DMS 273 treated with DMSO at 0.1 percent for 48 hours (cell line): ENCODE data around the gene PLXND1.
"Not testable (repeated sequence)": the region's sequence is repeated elsewhere in the genome, so short reads cannot be mapped to it uniquely, and the experiment has no call there.

ENCODE experiments used
- DNase-seq: peaks from one replicate; lab custom pipeline; 2025; lab: John Stamatoyannopoulos, UW

Gene PLXND1

DNA sequence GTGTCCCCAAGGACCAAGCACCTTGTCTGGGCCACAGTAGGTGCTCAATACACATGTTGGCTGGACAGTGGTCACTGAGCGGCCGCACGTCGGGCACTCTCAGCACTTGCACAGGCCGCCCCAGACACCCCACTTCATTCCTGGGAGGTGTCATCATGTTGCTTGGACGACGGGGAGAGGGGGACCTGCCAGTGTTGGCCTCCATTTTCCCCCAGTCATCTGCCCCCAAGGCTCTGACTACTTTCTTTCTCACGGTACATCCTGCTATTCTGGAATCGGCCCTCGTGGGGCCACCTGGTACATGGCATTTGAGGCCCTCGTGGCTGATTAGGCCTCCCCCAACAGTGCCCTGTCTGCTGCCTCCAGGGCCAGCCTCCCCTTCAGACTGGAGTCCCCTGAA lies 79.2 kb downstream of the PLXND1 start:
- no peak for DNase-seq

DNA sequence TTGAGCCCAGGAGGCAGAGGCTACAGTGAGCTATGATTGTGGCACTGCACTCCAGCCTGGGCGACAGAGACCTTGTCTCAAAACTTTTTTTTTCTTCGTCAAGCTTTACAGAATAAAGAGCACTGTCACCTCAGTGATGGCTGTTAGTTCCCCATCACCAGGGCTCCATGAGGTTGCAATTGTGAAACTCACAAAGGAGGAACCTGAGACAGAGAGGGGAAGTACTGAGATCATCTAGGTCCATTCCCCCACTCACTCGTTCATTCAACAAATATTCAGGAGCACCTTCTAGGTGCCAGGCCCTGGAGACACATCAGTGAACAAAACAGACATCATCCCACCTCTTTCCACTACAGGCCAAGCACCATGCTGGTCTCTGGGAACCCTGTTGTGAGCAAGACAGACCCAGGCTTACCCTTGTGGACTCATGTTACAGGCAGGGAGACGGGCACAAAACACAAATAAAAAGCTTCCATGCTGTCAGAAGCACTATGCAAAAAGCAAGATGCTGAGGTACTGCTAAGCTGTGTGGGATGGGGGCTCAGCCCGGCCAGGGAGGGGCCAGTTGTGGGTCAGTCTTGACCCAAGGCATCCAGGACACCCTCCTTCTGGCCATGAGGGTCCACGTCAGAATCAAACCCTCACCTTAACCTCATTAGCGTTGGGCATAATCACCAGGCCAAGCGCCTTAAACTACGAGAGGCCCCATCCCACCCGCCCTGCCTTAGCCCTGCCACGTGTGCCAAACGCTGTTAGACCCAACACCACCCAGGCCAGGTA lies 80.2 kb downstream of the PLXND1 start:
- DNase-seq, result no peak

DNA sequence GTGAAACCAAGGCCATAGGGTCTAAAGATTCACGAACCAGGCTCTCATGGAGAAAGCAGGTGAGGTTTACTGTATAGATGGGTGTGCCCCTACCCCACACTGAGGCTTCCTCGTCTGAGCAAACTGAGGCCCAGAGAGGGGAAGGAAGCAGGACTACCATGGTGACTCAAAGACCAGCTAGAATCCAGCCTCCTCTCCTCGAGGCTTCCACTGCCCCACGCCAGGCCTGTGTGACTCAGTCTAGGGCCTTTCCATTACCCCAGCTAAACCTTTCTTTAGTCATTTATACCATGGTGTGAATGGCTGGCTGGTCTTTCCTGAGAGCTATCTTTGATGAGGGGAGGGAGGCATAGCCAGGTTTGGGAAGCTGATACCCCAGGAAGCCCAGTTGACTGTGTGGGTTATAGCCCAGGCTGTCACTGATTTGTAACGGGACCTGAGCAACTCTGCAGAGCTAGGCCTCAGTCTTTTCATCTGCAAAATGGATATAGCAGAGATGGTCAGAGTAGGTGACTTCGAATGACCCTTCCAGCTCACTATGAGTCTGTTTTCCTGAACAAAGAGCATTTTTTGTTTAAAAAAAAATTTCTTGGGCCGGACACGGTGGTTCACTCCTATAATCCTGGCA lies 81.0 kb downstream of the PLXND1 start:
- no peak for DNase-seq

DNA sequence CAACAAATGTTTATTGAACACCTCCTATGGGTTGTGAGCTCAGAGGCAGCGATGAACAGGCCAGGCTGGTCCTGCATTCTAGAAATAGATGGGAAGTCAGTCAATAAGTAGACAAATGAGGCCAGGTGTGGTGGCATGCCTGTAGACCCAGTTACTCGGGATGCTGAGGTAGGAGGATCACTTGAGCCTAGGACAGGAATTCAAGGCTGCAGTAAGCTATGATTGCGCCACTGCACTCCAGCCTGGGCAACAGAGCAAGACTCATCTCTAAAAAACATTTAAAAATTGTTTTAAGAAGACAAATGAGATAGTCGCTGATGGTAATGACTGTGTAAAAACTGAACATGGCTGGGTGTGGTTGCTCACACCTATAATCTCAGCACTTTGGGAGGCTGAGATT lies 82.4 kb downstream of the PLXND1 start:
- DNase-seq, result no peak

DNA sequence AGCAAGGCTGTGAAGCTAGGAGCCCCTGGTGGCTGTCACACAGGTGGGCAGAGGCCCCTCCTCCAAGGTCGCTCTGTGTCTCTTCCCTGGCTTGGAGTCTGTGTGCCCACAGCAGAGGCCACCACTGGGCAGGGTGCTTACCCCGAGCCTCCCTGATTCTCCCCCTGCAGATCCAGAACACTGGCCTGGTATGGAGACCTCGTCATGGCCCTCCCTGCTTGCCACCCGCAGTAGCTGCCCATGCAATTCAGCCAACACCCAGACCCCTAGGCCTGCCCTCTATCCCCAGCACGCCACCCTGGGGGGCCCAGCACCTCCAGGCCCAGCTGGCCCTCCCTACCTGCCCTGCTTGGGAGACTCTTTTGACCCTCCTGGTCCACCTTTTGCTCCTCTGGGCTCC lies 83.5 kb downstream of the PLXND1 start:
- no peak for DNase-seq

DNA sequence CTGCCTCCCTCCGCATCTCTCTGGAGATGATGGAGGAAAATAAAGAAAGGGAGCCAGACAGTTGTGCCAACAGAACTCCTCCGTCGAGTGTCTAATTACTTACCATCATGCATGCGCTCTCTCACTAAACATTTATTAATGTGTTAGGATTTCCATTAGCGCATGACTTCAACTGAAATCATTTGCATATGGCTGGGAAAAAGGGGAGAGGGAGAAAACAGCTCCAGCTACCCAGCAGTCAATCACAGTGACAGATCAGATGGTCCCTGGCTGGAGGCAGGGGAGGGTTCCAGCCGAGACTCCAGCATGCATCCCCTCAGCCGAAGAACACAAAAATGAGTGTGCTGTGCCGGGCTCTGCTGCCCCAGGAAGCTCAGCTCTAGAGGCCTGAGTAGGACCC lies 84.9 kb downstream of the PLXND1 start:
- no peak for DNase-seq

DNA sequence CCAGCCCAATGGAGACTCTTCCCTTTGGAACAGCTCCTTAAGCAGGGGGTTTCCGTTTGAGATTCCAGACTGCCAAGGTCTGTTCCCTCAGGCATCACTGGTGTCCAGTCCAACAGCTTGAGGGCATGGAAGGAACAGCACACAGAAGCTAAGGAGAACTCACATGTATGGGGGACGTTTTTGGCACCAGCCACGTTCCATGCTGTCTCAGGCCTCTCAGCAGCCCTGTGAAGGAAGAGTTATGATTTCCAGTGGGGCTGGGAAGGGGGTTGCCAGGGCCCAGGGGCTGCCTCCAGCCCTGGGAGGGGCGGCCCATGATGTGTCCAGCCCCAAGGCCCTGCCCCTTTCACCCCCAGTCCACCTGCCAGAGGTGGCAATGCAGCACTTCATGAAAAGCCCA lies 85.5 kb downstream of the PLXND1 start:
- no peak for DNase-seq

DNA sequence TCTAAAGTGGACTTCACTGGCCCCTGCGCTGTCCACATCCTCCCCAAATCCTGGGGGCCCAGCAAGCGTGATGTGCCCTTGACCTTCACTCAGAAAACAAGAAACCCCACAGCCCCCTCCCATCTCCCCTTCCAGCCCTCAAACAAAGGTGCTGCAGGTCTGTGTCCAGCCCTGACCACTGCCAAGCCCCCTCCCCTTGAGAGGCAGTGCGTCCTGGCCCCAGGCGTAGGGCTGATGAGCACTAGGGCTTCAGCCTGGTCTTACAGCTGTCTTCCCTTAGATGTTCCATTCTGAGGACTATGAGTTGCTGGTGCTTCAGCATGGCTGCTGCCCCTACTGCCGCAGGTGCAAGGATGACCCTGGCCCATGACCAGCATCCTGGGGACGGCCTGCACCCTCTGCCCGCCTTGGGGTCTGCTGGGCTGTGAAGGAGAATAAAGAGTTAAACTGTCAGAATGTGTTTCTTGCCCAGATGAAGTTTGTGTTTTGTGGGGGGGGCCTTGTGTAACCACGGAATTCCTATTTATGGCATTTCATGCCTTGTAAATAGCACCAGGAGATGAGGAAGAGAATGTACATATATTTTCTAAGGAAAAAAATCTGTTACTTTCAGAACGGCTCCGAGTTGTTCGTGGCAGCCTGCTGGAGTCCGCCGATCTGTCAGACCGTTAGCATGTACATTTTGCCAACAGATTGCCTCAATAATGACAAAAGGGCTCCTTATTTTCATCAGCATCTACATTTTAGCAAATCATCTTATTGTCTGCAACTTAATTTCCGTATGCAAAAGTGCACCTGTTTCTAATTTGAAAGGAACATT lies 86.4 kb downstream of the PLXND1 start:
- DNase-seq, result no peak

DNA sequence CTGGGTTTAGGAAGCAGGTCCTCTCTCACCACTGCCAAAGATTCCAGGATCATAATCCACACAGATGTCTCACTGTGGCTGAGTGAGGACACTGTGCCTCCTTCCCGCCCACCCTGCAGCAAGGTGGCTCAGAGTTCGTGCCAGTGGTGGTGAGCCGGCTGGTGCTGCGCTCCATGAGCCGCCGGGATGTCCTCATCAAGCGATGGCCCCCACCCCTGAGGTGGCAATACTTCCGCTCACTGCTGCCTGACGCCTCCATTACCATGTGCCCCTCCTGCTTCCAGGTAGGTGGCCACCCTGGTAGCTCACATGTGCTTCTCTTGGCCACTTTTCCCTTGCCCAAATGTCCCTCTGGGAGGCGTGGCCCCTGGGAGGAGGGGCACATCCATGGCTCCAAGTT lies 87.0 kb downstream of the PLXND1 start:
- DNase-seq, result no peak

DNA sequence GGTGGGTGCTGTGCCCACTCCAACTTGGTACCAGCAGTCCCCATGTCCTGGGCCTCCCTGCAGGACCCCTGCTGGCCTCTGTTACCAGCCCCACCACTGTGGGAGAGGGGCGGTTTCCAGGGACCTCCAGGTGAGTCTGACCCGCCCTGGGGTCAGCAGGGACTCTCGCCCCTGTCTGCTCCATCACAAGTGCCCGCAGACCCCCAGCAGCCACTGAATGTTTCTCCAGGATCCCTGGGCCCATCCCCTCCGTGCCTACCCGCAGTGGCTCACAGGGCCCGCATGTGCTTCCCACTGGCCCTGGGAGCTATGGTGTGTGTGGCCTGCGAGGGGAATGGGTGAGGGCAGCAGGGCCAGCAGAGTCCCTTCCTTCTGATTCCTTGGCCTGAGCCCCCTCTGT lies 87.9 kb downstream of the PLXND1 start:
- DNase-seq, result no peak

DNA sequence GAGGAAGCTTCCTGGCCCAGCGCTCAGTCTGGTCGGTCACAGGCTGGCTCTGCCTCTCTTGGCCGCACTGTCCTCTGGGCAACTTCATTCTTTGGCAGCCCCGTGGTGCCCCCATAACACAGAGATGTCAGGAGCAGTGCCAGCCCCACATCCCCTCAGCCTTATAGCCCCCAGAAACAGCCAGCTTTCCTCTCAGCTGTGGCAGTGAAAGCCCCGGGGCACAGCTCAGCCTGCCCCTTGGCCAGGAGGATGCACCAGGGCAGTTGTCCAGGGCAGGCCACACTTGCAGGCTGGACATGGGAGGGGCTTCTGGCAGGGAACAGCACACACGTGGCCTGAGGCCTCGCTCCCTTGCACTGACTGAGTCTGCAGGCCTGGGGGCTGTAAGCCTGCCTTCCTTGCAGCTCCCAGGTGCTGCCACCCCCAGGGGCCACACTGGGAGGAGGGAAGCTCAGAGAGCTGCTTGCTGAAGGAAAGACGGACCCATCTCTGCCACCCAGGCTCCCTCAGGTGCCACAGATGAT lies 88.4 kb downstream of the PLXND1 start:
- no peak for DNase-seq

DNA sequence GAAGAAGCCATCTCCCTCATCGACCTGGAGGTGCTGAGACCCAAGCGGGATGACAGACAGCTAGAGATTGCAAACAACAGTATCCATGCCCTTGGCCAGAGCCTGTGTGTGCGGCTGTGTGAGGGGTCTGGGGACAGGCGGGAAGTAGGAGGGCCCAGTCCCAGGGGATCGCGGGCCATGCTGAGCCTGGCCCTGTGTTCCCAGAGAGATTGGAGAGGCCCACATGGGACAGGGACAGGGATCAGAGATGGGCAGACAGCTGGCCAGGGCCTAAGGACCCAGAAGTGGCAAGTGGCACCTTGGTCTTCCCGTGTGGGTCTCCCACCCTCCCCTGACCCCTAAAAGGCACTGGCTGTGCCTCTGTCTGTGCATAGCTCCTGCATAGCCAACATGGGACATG lies 89.0 kb downstream of the PLXND1 start:
- DNase-seq, result no peak

DNA sequence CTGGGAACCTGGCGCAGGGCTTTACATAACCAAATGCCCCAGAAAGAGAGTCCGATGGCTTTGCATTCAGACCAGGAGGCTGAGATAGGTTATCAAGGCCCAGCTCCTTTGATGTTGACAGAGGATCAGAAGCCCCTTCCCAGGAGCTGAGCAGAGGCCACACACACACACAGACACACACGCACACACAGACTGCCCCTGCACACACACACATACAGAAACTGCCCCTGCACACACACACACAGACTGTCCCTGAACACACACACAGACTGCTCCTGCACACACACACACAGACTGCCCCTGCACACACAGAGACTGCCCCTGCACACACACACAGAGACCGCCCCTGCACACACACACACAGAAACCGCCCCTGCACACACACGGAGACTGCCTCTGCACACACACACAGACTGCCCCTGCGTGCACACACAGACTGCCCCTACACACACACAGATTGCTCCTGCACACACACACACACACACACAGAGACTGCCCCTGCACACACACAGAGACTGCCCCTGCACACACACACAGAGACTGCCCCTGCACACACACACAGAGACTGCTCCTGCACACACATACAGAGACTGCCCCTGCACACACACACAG lies 90.5 kb downstream of the PLXND1 start:
- not testable (repeated sequence) for DNase-seq

DNA sequence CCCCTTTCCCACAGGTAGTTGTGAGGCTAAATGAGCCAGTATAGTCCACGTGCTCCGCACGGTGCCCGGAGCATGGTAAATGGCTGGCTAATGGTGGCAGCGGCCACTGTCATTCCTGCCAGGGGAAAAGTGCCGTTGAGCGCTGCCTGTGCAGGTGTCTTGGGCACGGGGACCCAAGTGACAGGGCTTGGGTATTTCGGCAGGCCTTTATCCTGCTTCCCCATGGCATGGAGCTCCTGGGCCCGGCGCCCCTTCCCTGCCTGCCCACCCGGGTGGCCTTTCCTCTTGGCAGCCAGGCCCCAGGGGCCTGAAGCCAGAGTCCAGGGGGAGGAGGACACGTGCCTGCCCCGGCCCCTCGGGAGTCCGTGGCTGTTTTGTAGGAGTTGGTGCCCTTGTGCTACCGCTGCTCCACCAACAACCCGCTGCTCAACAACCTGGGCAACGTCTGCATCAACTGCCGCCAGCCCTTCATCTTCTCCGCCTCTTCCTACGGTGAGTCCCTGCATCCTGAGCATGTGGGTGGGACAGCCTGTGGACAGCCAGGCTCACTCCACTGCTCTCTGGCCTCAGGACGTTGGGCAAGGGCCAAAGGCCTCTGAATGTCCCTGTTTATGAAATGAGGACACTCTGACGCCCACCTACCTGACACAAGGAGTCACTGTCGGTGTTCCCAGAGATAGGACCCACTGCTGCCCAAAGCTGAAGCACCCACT lies 91.2 kb downstream of the PLXND1 start:
- DNase-seq, result not testable (repeated sequence)

DNA sequence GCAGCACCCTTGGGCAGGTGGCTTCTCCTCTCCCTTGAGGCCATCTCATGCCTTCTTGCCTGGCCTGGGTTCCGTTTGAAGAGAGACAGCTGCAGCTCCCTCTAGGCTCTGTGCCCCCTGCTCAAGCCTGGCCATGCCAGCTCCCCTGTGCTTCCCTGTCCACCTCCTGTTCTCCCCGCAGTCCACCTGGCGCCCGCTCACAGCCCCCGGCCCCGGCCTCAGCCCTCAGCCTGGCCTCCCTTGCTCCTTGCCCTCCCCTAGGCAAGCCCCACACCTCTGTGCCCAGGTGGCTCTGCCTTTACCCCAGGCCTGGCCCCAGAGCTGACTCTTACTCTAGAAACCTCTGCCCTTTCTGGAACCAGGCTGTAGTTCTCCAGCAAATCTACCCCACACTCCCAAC lies 91.9 kb downstream of the PLXND1 start:
- DNase-seq, result no peak

DNA sequence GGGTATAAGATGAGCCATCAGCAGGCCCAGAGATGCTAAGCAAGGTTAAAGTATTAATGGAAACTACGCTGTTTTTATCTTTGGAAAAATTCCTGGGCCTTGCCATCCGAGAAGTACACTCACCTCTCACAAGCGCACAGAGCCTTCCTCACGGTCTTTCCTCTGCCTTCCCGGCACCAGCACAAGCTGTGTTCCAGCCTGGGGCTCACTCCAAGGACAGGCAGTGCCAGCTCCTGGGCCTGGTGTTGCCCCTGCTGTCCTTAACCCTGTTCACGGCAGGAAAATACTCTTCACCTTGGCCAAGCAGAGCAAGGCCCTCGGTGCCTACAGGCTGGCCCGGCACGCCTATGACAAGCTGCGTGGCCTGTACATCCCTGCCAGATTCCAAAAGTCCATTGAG lies 92.4 kb downstream of the PLXND1 start:
- DNase-seq, result no peak

DNA sequence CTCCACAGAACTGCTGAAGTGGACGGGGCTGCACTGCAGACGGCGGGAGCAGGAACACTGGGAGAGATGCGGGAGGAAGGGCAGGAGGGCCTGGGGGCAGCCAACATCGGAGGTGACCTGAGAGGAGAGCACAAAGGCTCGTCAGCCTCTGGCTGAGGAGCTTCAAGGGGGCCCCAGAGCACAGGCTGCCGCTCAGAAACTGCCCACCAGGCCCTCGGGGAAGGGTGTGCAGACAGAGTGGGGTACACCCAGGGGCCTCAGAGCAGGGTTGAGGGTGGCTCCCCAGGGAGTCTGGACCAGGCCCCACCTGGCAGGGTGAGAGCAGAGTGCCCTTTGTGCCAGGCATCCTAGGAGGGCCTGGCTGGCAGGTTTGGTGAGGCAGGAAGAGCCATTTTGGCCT lies 92.8 kb downstream of the PLXND1 start:
- DNase-seq, result no peak

DNA sequence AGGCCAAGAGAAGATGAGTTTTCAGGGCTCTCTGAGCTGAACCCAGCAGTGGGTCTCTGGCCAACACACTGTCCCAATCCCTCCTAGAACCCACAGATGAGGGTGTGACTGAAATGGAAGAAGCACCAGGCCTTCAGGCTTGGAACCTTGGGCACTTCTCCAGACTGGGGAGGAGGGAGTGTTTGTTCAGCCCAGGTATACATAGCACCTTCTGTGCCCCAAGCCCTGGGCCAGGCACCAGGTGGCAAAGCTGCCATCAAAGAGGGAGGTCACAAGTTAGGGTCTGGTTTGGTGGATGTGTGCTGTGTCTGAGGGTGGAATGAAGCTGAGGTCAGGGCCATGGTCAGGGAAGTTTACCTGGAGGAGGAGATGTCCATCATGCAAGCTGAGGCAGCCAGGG lies 93.9 kb downstream of the PLXND1 start:
- no peak for DNase-seq

DNA sequence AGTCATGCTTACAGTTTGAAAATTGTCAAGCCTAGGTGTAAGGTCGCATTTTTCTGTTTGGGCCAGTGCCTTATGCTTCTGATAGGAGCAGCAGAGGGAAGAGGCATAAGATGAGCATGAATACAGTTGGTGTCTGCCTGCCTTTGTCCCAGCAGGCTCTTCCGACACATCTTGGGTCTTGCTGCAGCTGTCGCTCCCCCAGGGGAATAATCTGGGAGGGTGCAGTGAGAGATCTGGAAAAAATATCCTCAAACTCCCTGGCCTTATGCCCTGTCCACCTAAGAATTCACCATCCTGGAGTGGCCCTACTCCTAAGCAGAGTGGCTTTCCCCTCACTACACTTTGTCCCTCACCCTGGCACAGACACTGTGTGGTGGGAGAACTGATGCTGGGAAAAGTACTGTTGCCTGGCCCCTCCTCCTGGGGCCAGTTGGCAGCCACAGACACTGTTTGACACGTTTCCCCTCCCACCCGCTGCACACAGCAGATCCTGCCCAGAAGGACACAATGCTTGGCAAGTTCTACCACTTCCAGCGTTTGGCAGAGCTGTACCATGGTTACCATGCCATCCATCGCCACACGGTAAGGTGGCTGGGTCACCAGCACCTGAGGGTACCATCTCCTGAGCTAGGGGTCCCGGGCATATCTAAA lies 99.2 kb downstream of the PLXND1 start:
- no peak for DNase-seq

DNA sequence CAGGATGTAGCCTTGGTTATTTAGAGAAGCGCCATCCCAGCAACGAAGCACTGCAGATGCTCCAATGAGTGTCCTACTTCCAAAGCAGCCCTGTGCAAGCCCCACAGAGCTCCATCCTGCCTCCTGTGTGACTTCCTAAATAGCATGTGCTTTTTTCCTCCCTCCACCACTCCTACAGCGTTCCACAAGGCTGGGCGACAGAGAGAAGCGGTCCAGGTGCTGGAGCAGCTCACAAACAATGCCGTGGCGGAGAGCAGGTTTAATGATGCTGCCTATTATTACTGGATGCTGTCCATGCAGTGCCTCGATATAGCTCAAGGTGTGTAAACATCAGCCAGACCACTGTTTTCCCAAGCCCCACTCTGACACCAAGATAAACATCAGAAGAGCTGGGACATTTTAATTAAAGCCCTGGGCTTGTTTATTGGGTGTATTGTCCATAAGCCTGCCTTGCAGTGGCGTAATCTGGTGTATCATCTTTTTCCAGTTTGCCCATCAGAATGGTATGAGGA lies 100.2 kb downstream of the PLXND1 start:
- no peak for DNase-seq

DNA sequence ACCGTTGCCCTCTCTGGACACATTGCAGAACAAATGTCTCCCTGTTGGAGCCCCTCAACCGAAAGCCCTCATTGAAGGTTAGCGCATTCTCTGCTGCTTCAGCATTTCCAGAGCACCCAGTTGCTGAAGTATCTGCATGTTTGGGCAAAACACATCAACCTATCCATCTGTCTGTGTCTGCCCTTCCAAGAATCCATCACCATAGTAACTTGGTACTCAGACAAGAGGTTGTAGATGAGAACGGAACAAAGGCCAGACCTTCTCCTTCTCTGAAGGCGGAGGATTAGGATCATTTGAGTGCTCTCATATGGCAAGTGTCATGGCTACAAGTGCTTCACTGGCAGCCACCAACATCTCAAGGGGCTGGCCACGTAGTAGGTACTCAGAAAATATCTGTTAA lies 101.1 kb downstream of the PLXND1 start:
- DNase-seq, result peak; percentile 79
